Left ventricle myocardium superior (tissue), 1 donor: ENCODE data around the gene GABBR2. TPM values are rescaled to one million over a fixed set of nuclear protein-coding genes. Genes with fewer than 3 reads are reported as not detected.

Source experiments
- ATAC-seq: fragments of 200-7000 bp; cut with Tn5 transposase; one replicate; pipeline ENCODE4 v1.9.1; 2020; ENCODE audit warnings: mild to moderate bottlenecking, moderate library complexity
- DNase-seq: peaks from one replicate; pipeline ENCODE4 v3.0.0-alpha.2; 2020
- intact Hi-C: fragments of 100-400 bp; cut with micrococcal nuclease; formaldehyde crosslinking; loops from one replicate; pipeline ENCODE4 v1.11.0; 2022
- total RNA-seq: library from RNA; stranded (reverse); fragmentation: NEBNext Ultra II Directional; extraction: Animal tissue kit (Norgen Biotek cat#: 25700); gene quantifications from one replicate; pipeline ENCODE4 v1.2.1, GENCODE V29; 2021
- donor health status: DM: no; HTN: yes; CAD: no; lungs with severe emphysema.

Gene GABBR2
- total RNA-seq, 1 donor from 2014 or later: 0.62 TPM

- ATAC-seq (no peak), DNase-seq (no peak)
- intact Hi-C loops: no loop called here
These were observed 266.6 kb downstream of the GABBR2 start for GRCh38 chr9:98442114-98442513.

GRCh38 chr9:98438666-98439065 is 270.1 kb downstream of the GABBR2 start:
- no peak for DNase-seq
- intact Hi-C loops: no loop called here
- ATAC-seq: no peak

- ATAC-seq (no peak), DNase-seq (no peak)
These were observed 271.2 kb downstream of the GABBR2 start for GRCh38 chr9:98437458-98438034.

GRCh38 chr9:98432960-98433359 is 275.8 kb downstream of the GABBR2 start:
- ATAC-seq: no peak
- no peak for DNase-seq
- intact Hi-C loops: no loop called here

More at GRCh38 chr9:98437458-98438034, 271.2 kb downstream of the GABBR2 start:
- intact Hi-C loops: no loop called here

GRCh38 chr9:98432134-98432533 is 276.6 kb downstream of the GABBR2 start:
- DNase-seq: no peak
- intact Hi-C loops: no loop called here
- ATAC-seq: no peak

GRCh38 chr9:98430535-98431292 is 278.0 kb downstream of the GABBR2 start:
- intact Hi-C loops: no loop called here
- no peak for DNase-seq
- ATAC-seq: peak; percentile 71

GRCh38 chr9:98429613-98430012 is 279.1 kb downstream of the GABBR2 start:
- intact Hi-C loops: no loop called here
- no peak for DNase-seq
- ATAC-seq: peak; percentile 57

- intact Hi-C loops: no loop called here
- no peak for ATAC-seq
- DNase-seq: no peak
These were observed 280.3 kb downstream of the GABBR2 start for GRCh38 chr9:98428454-98428853.

- no peak for DNase-seq
- no peak for ATAC-seq
- intact Hi-C loops: no loop called here
These were observed 281.2 kb downstream of the GABBR2 start for GRCh38 chr9:98427491-98427890.

GRCh38 chr9:98425079-98425478 is 283.7 kb downstream of the GABBR2 start:
- DNase-seq (no peak), ATAC-seq (no peak)
- intact Hi-C loops: no loop called here

- ATAC-seq (no peak), DNase-seq (no peak)
- intact Hi-C loops: no loop called here
These were observed 289.5 kb downstream of the GABBR2 start for GRCh38 chr9:98419260-98419603.

GRCh38 chr9:98418578-98419259 is 290.0 kb downstream of the GABBR2 start:
- intact Hi-C loops: no loop called here
- DNase-seq (no peak), ATAC-seq (no peak)

- ATAC-seq (no peak), DNase-seq (no peak)
- intact Hi-C loops: no loop called here
These were observed 292.2 kb downstream of the GABBR2 start for GRCh38 chr9:98416294-98417248.

GRCh38 chr9:98415782-98416181 is 293.0 kb downstream of the GABBR2 start:
- intact Hi-C loops: no loop called here
- DNase-seq (no peak), ATAC-seq (no peak)

- DNase-seq (no peak), ATAC-seq (no peak)
- intact Hi-C loops: no loop called here
These were observed 295.7 kb downstream of the GABBR2 start for GRCh38 chr9:98413084-98413483.

- DNase-seq: no peak
- peak; percentile 36 for ATAC-seq
- intact Hi-C loops: no loop called here
These were observed 296.5 kb downstream of the GABBR2 start for GRCh38 chr9:98412101-98412842.

GRCh38 chr9:98410185-98410697 is 298.5 kb downstream of the GABBR2 start:
- ATAC-seq: peak; percentile 75
- no peak for DNase-seq
- intact Hi-C loops: no loop called here

- intact Hi-C loops: no loop called here
- ATAC-seq (no peak), DNase-seq (no peak)
These were observed 299.0 kb downstream of the GABBR2 start for GRCh38 chr9:98409719-98410118.

GRCh38 chr9:98406469-98406868 is 302.3 kb downstream of the GABBR2 start:
- ATAC-seq (no peak), DNase-seq (no peak)
- intact Hi-C loops: no loop called here
